T-helper 22 cell (primary cell): Measurements from ENCODE around the gene DPH3.

Experiments
- DNase-seq: peaks from one replicate; pipeline ENCODE4 v3.0.0-alpha.2; 2020; ENCODE audit warnings: low read depth

The DPH3 gene

GRCh38 chr3:16290827-16291196 is 26.1 kb upstream of the DPH3 start:
- DNase-seq, result no peak

- DNase-seq, result peak; percentile 25
Measured at GRCh38 chr3:16290007-16290826, 25.5 kb upstream of the DPH3 start.

GRCh38 chr3:16289144-16289889 is 24.6 kb upstream of the DPH3 start:
- no peak for DNase-seq

- DNase-seq, result no peak
Measured at GRCh38 chr3:16288664-16289063, 23.9 kb upstream of the DPH3 start.

- no peak for DNase-seq
Measured at GRCh38 chr3:16286751-16287543, 22.2 kb upstream of the DPH3 start.

GRCh38 chr3:16286161-16286560 is 21.4 kb upstream of the DPH3 start:
- peak; percentile 63 for DNase-seq

GRCh38 chr3:16284633-16285032 is 19.9 kb upstream of the DPH3 start:
- DNase-seq, result no peak

GRCh38 chr3:16280671-16281070 is 15.9 kb upstream of the DPH3 start:
- DNase-seq, result no peak

GRCh38 chr3:16279010-16279801 is 14.5 kb upstream of the DPH3 start:
- DNase-seq, result no peak

- DNase-seq, result no peak
Measured at GRCh38 chr3:16277471-16277870, 12.7 kb upstream of the DPH3 start.

- no peak for DNase-seq
Measured at GRCh38 chr3:16273867-16274266, 9.1 kb upstream of the DPH3 start.

- DNase-seq, result no peak
Measured at GRCh38 chr3:16272588-16272987, 7.8 kb upstream of the DPH3 start.

- no peak for DNase-seq
Measured at GRCh38 chr3:16270855-16271254, 6.1 kb upstream of the DPH3 start.

- no peak for DNase-seq
Measured at GRCh38 chr3:16266714-16267113, 2.0 kb upstream of the DPH3 start.

- DNase-seq, result no peak
Measured at GRCh38 chr3:16265455-16265786, 678 bp upstream of the DPH3 start.

GRCh38 chr3:16264174-16264707 is 502 bp downstream of the DPH3 start:
- no peak for DNase-seq

GRCh38 chr3:16262174-16262573 is 2.6 kb downstream of the DPH3 start:
- no peak for DNase-seq

- no peak for DNase-seq
Measured at GRCh38 chr3:16260046-16260445, 4.7 kb downstream of the DPH3 start.

GRCh38 chr3:16258866-16259265 is 5.9 kb downstream of the DPH3 start:
- no peak for DNase-seq

- no peak for DNase-seq
Measured at GRCh38 chr3:16258177-16258576, 6.6 kb downstream of the DPH3 start.

GRCh38 chr3:16257309-16257708 is 7.4 kb downstream of the DPH3 start:
- no peak for DNase-seq

GRCh38 chr3:16255726-16256125 is 9.0 kb downstream of the DPH3 start:
- DNase-seq, result no peak
